ENCODE measurements around the gene PPARG. TPM values are rescaled to one million over a fixed set of nuclear protein-coding genes. Genes with fewer than 3 reads are reported as not detected.

Gene PPARG
- total and polyA plus RNA-seq, 2 of the 13 experiments (the other 11 are each of a cell fraction or from before 2014, with no cell fraction given), result 13.9 to 58.3 TPM

GRCh38 chr3:12301031-12301430 is 12.2 kb downstream of the PPARG start (continued):
- TF ChIP-seq HMGXB4 (CRISPR knock-in tag; IDR thresholded peaks at IDR 0.05; ENCODE audit: borderline replicate concordance in 1 of 2, low read depth in 1 of 2) (no peak), NR2F1 (CRISPR knock-in tag; IDR thresholded peaks at IDR 0.05) (no peak), GTF2F1 (IDR thresholded peaks at IDR 0.05; ENCODE audit: low read length) (no peak)
- TF ChIP-seq, protein P1, sequence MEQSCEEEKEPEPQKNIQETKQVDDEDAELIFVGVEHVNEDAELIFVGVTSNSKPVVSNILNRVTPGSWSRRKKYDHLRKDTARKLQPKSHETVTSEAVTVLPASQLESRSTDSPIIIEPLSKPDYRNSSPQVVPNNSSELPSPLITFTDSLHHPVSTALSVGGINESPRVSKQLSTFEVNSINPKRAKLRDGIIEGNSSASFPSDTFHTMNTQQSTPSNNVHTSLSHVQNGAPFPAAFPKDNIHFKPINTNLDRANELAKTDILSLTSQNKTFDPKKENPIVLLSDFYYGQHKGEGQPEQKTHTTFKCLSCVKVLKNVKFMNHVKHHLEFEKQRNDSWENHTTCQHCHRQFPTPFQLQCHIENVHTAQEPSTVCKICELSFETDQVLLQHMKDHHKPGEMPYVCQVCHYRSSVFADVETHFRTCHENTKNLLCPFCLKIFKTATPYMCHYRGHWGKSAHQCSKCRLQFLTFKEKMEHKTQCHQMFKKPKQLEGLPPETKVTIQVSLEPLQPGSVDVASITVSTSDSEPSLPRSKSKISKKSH (CRISPR knock-in tag; IDR thresholded peaks at IDR 0.05; ENCODE audit: borderline replicate concordance), result no peak

- H3K9me3 ChIP-seq (ENCODE audit: low read length), result no peaks in the 10 kb centered on the region
- in situ Hi-C loops (cut with HindIII; ENCODE audit: extremely low pct_ligation_motif_present, low pct_unique_long_range_greater_than_20kb) (no loop called here), intact Hi-C loops (cut with micrococcal nuclease; ENCODE audit: unreplicated experiment) (no loop called here)
- FAIRE-seq (no peak), ATAC-seq (no peak), DNase-seq (ENCODE audit: low spot score) (no peak)
- POLR2A ChIA-PET, result no interaction called here
- no peak overlapping the region for H2AFZ ChIP-seq (ENCODE audit: low read length)
- H3K27me3 ChIP-seq (ENCODE audit: control insufficient read depth in 1 of 2, insufficient read depth in 2 of 2, low read length in 2 of 2), result no peaks in the 10 kb centered on the region
- no TSS peak for BruUV-seq (replicated peaks)
- TF ChIP-seq ZNF883 (CRISPR knock-in tag; IDR thresholded peaks at IDR 0.05; ENCODE audit: not compliant biosample characterization), result no peak
- no peak for TF ChIP-seq CREB3 (CRISPR knock-in tag; IDR thresholded peaks at IDR 0.05)
- TF ChIP-seq, protein P2, sequence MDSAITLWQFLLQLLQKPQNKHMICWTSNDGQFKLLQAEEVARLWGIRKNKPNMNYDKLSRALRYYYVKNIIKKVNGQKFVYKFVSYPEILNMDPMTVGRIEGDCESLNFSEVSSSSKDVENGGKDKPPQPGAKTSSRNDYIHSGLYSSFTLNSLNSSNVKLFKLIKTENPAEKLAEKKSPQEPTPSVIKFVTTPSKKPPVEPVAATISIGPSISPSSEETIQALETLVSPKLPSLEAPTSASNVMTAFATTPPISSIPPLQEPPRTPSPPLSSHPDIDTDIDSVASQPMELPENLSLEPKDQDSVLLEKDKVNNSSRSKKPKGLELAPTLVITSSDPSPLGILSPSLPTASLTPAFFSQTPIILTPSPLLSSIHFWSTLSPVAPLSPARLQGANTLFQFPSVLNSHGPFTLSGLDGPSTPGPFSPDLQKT (CRISPR knock-in tag; IDR thresholded peaks at IDR 0.05; ENCODE audit: borderline replicate concordance), result no peak
- TF ChIP-seq ZNF546 (CRISPR knock-in tag; conservative IDR thresholded peaks at IDR 0.05), result no peak
- no peak for TF ChIP-seq RFX1 (IDR thresholded peaks at IDR 0.05)
- no peak for TF ChIP-seq ZNF512 (CRISPR knock-in tag; IDR thresholded peaks at IDR 0.05)
- WGBS (ENCODE audit: low lambda C conversion rate), result 93% methylated on average over 1 of the region's 1 CpG
- H4K20me1 ChIP-seq (ENCODE audit: insufficient read depth, low read length), result no peaks in the 10 kb centered on the region
- no peaks in the 10 kb centered on the region for H3K4me1 ChIP-seq (ENCODE audit: insufficient read depth, low read length)
- no peak overlapping the region for H3K27ac ChIP-seq (ENCODE audit: extremely low read length, insufficient read depth, low read length)
- H3K4me2 ChIP-seq (ENCODE audit: low read depth, low read length), result no peak overlapping the region
- H3K36me3 ChIP-seq (replicated peaks in 1 of 2; ENCODE audit: control insufficient read depth in 1 of 2, insufficient read depth in 2 of 2, low read length in 2 of 2), result peaks cover 0 to 6% of the 10 kb centered on the region in 2 experiments; a peak in 2 of 5 replicates
- H3K4me3 ChIP-seq (replicated peaks in 1 of 3; ENCODE audit: insufficient read depth in 1 of 3, low read depth in 2 of 3, low read length in 3 of 3), result no peak overlapping the region
- CTCF ChIA-PET (ENCODE audit: low intra/inter-chr PET ratio, low total read pairs), result no interaction called here
- H3K9ac ChIP-seq (ENCODE audit: insufficient read depth, low read depth, low read length), result no peak overlapping the region
- peaks cover 44% of the 10 kb centered on the region for H3K79me2 ChIP-seq (ENCODE audit: insufficient read depth, low read length)
These were observed 12.6 kb downstream of the PPARG start for GRCh38 chr3:12301513-12301912.

All from HepG2 (cell line).